Thyroid gland (tissue), 4 donors: ENCODE data around the gene ZP3.
"Not testable (repeated sequence)": the region's sequence is repeated elsewhere in the genome, so short reads cannot be mapped to it uniquely, and the experiment has no call there.

Source experiments
- POLR2A ChIP-seq, 2 donors: fragments of 450-650 bp; IDR thresholded peaks; one replicate each; pipeline ENCODE4 v1.6.1; 2017; ENCODE audit warnings: antibody characterized with exemption in 2 of 2, mild to moderate bottlenecking in 2 of 2, moderate library complexity in 1 of 2
- TF ChIP-seq, protein P1 (sequence below), 6 experiments: fragments of 200-600 bp in 3 of 6; fragments of 450-650 bp in 3 of 6; sonication (generic) in 3 of 6; IDR thresholded peaks; one replicate each; pipeline ENCODE4 v1.5.1; 2016 to 2019; ENCODE audit warnings: antibody characterized with exemption in 6 of 6, mild to moderate bottlenecking in 2 of 6, inconsistent platforms in 1 of 6, moderate library complexity in 1 of 6

DNA sequence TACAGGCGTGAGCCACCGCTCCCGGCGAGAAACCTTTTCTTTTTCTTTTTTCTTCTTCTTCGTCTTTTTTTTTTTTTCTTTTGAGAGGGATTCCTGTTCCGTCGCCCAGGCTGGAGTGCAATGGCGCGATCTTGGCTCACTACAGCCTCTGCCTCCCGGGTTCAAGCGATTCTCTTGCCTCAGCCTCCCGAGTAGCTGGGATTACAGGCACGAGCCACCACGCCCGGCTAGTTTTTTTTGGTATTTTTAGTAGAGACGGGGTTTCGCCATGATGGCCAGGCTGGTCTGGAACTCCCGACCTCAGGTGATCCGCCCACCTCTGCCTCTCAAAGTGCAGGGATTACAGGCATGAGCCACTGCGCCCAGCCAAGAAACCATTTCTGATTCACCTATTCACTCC is 36.0 kb downstream of the ZP3 start:
- not testable (repeated sequence) for TF ChIP-seq POLR2A (IDR thresholded peaks at IDR 0.05)
- TF ChIP-seq, protein P1, sequence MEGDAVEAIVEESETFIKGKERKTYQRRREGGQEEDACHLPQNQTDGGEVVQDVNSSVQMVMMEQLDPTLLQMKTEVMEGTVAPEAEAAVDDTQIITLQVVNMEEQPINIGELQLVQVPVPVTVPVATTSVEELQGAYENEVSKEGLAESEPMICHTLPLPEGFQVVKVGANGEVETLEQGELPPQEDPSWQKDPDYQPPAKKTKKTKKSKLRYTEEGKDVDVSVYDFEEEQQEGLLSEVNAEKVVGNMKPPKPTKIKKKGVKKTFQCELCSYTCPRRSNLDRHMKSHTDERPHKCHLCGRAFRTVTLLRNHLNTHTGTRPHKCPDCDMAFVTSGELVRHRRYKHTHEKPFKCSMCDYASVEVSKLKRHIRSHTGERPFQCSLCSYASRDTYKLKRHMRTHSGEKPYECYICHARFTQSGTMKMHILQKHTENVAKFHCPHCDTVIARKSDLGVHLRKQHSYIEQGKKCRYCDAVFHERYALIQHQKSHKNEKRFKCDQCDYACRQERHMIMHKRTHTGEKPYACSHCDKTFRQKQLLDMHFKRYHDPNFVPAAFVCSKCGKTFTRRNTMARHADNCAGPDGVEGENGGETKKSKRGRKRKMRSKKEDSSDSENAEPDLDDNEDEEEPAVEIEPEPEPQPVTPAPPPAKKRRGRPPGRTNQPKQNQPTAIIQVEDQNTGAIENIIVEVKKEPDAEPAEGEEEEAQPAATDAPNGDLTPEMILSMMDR (IDR thresholded peaks at IDR 0.05), result not testable (repeated sequence)
